Brain pericyte (primary cell): ENCODE results near the gene DNMBP.
A peak's percentile ranks its signal among the peaks of the same experiment; 100 is the strongest.

Experiments
- DNase-seq: peaks from one replicate; pipeline ENCODE4 v3.0.0-alpha.2; 2012; ENCODE audit warnings: low read depth, low spot score

The DNMBP gene

GRCh38 chr10:100009793-100010676 is at the start of gene DNMBP:
DNMBP (minus strand) TSS chr10:100009947; CDS start chr10:99972124, 37,823 bp downstream.
- no peak for DNase-seq

- no peak for DNase-seq
Measured at GRCh38 chr10:100057948-100058347, 48.2 kb upstream of the DNMBP start.

GRCh38 chr10:100053686-100054460 is 44.1 kb upstream of the DNMBP start:
- no peak for DNase-seq

- peak; percentile 63 for DNase-seq
Measured at GRCh38 chr10:100046021-100046486, 36.3 kb upstream of the DNMBP start.

GRCh38 chr10:100045592-100045991 is 35.8 kb upstream of the DNMBP start:
- no peak for DNase-seq

GRCh38 chr10:100043796-100044195 is 34.0 kb upstream of the DNMBP start:
- DNase-seq = no peak

GRCh38 chr10:100043344-100043743 is 33.6 kb upstream of the DNMBP start:
- no peak for DNase-seq

GRCh38 chr10:100041306-100042002 is 31.7 kb upstream of the DNMBP start:
- no peak for DNase-seq

GRCh38 chr10:100038561-100039071 is 28.9 kb upstream of the DNMBP start:
- DNase-seq = no peak

GRCh38 chr10:100037758-100038315 is 28.1 kb upstream of the DNMBP start:
- no peak for DNase-seq

GRCh38 chr10:100036850-100037249 is 27.1 kb upstream of the DNMBP start:
- no peak for DNase-seq

GRCh38 chr10:100033766-100034418 is 24.1 kb upstream of the DNMBP start:
- no peak for DNase-seq

GRCh38 chr10:100027416-100027815 is 17.7 kb upstream of the DNMBP start:
- DNase-seq = no peak

GRCh38 chr10:100025576-100025975 is 15.8 kb upstream of the DNMBP start:
- DNase-seq = no peak

GRCh38 chr10:100024748-100025147 is 15.0 kb upstream of the DNMBP start:
- DNase-seq = no peak

- no peak for DNase-seq
Measured at GRCh38 chr10:100022403-100022802, 12.7 kb upstream of the DNMBP start.

- no peak for DNase-seq
Measured at GRCh38 chr10:100021322-100021721, 11.6 kb upstream of the DNMBP start.

- DNase-seq = no peak
Measured at GRCh38 chr10:100020886-100021253, 11.1 kb upstream of the DNMBP start.

GRCh38 chr10:100020142-100020885 is 10.6 kb upstream of the DNMBP start:
- no peak for DNase-seq

- no peak for DNase-seq
Measured at GRCh38 chr10:100019787-100020141, 10.0 kb upstream of the DNMBP start.
